ENCODE measurements around the gene TBC1D14. TPM values are rescaled to one million over a fixed set of nuclear protein-coding genes. Genes with fewer than 3 reads are reported as not detected.

Gene TBC1D14
- total and polyA plus RNA-seq, 5 experiments from 2014 or later: 34.8 to 78.2 (median 47.0) TPM

- H3K27ac Mint-ChIP-seq: peak overlapping the region in 9 of 10 donors; percentile 40 to 96 (median 83)
Measured at GRCh38 chr4:6945052-6945409, 35.4 kb downstream of the TBC1D14 start.

DNA sequence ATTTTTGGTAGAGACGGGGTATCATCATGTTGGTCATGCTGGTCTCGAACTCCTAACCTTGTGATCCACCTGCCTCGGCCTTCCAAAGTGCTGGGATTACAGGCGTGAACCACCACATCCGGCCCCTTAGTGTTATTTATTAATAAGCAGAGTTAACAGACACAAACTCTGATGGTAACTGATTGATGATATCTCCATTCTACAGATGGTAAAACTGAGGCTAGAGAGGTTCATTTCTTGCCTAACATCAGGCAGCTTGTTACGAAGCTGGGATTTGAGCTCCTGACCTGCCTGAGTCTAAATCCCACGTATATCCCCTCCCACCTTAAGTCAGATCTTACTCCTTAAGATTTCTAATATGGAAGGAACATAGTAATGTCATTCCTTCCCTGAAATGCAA, 36.9 kb downstream of the TBC1D14 start:
- Mint-ChIP-seq H3K27ac (peak overlapping the region in 4 of 10 donors; percentile 10 to 31 (median 26)), H3K27me3 (no peaks in the 10 kb centered on the region), H3K4me3 (no peak overlapping the region), H3K36me3 (no peaks in the 10 kb centered on the region), H3K4me1 (peaks cover 28 to 76% (median 59%) of the 10 kb centered on the region in 4 donors), H3K9me3 (no peaks in the 10 kb centered on the region)
- no peak for ATAC-seq
- POLR2A ChIA-PET: no interaction called here
- DNase-seq: no peak

More at GRCh38 chr4:6945052-6945409, 35.4 kb downstream of the TBC1D14 start:
- H3K4me3 Mint-ChIP-seq: peak overlapping the region in 3 of 10 donors; percentile 54 to 58 (median 56)
- peaks cover 34 to 79% (median 65%) of the 10 kb centered on the region in 4 donors for H3K4me1 Mint-ChIP-seq
- no peak for ATAC-seq
- peak in 1 of 10 donors; percentile 16 for DNase-seq
- POLR2A ChIA-PET: interaction anchor here (1.1 to 5.0 kb wide), 6 partner anchors 16 to 52 kb away, joined by 3 to 58 read pairs (median 6); partner anchors contain the start of gene TBC1D14
- H3K36me3 Mint-ChIP-seq: no peaks in the 10 kb centered on the region
- H3K27me3 Mint-ChIP-seq: no peaks in the 10 kb centered on the region
- H3K9me3 Mint-ChIP-seq: no peaks in the 10 kb centered on the region

DNA sequence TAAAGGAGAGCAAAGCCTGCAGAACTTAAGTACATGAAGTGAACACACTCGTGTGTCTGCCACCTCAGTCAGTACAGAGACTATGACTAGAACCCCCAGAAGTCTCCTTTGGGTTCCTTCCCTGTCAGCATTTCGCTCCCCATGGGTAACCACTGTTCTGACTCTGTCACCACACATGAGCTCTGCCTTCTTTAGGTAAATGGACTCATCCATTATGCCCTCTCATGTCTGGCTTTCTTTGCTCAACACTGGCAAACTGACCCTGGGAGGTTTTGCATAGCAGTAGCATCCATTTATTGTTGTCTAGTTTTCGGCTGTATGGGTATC, 38.5 kb downstream of the TBC1D14 start:
- Mint-ChIP-seq H3K27ac (peak overlapping the region in 4 of 10 donors; percentile 15 to 76 (median 65)), H3K4me1 (peaks cover 28 to 74% (median 55%) of the 10 kb centered on the region in 4 donors), H3K36me3 (no peaks in the 10 kb centered on the region), H3K4me3 (no peak overlapping the region), H3K9me3 (no peaks in the 10 kb centered on the region), H3K27me3 (no peaks in the 10 kb centered on the region)
- DNase-seq: no peak
- POLR2A ChIA-PET: interaction anchor here (0.6 to 1.8 kb wide), 2 partner anchors 33 to 39 kb away, joined by 3 to 5 read pairs; no protein-coding TSS in a partner anchor
- ATAC-seq: no peak

- DNase-seq (no peak), ATAC-seq (peak in 1 of 2 donors; percentile 33)
- POLR2A ChIA-PET: no interaction called here
- Mint-ChIP-seq H3K27ac (peak overlapping the region in 7 of 10 donors; percentile 26 to 83 (median 39)), H3K4me1 (peaks cover 33 to 72% (median 63%) of the 10 kb centered on the region in 4 donors), H3K4me3 (peak overlapping the region in 9 of 10 donors; percentile 11 to 74 (median 44)), H3K9me3 (no peaks in the 10 kb centered on the region), H3K36me3 (peaks cover 0 to 2% (median 2%) of the 10 kb centered on the region in 3 donors), H3K27me3 (no peaks in the 10 kb centered on the region)
Measured at GRCh38 chr4:6951880-6952381, 42.3 kb downstream of the TBC1D14 start.

DNA sequence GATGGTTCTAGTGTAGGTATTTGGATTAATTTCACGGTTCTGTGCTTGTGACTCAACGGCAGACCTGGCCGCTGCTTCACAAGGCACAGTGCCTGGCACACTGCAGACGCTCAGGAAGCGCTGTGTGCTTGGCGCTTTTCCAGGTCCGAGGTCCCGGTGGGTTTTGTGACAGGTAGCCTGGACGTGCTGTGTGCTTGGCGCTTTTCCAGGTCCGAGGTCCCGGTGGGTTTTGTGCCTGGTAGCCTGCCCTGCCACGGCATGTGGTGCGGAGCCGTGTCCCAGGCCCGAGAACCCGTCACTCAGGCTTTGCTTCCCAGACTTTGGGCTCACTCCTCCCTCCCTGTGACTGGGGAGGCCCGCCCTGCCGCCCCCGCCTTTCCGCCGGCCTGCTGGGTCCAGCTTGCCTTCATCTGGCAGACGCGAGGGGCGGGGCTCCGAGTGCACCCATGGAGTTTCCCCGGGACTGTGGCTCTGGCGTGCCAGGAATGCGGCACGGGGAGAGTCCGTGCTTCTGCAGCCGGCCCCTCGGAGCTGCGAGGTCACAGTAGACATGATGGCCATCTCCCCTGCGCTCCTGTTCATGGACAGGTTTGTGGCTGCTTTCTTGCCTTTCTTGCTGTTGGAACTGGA, 44.2 kb downstream of the TBC1D14 start:
- Mint-ChIP-seq H3K36me3 (peaks cover 0 to 2% (median 2%) of the 10 kb centered on the region in 3 donors), H3K27ac (peak overlapping the region in 2 of 10 donors; percentile 47 to 52), H3K4me3 (no peak overlapping the region), H3K4me1 (peaks cover 35 to 77% (median 65%) of the 10 kb centered on the region in 4 donors), H3K9me3 (no peaks in the 10 kb centered on the region), H3K27me3 (no peaks in the 10 kb centered on the region)
- DNase-seq (no peak), ATAC-seq (no peak)
- POLR2A ChIA-PET: interaction anchor here (1.7 kb wide), 1 partner anchor 12 kb away, joined by 7 read pairs; no protein-coding TSS in a partner anchor

GRCh38 chr4:6955261-6955911, 45.8 kb downstream of the TBC1D14 start:
- no peaks in the 10 kb centered on the region for H3K27me3 Mint-ChIP-seq
- peaks cover 0 to 4% (median 2%) of the 10 kb centered on the region in 3 donors for H3K36me3 Mint-ChIP-seq
- H3K4me3 Mint-ChIP-seq: peak overlapping the region in 3 of 10 donors; percentile 22 to 30 (median 29)
- H3K9me3 Mint-ChIP-seq: no peaks in the 10 kb centered on the region
- ATAC-seq (no peak), DNase-seq (no peak)
- peaks cover 32 to 75% (median 64%) of the 10 kb centered on the region in 4 donors for H3K4me1 Mint-ChIP-seq
- POLR2A ChIA-PET: interaction anchor here (0.6 to 0.7 kb wide), 2 partner anchors 33 to 43 kb away, joined by 3 to 8 read pairs; no protein-coding TSS in a partner anchor
- peak overlapping the region in 5 of 10 donors; percentile 5 to 88 (median 52) for H3K27ac Mint-ChIP-seq

DNA sequence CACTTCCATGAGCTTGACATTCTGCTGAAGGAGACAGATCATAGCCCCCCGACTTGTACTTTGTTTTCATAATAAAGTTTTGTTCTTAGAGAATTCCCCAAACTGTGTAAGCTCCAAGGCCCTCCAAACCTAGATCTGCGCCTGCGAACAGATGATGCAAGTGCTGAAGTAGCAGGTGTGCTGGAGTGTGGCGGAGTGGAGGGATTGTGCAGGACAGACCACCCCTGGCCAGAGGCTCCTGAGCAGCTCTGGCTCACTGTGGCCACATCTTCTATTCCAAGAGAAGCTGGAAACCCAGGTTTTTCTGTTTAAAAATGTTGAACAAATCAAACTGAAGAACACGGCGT, 46.4 kb downstream of the TBC1D14 start:
- peaks cover 0 to 5% (median 2%) of the 10 kb centered on the region in 3 donors for H3K36me3 Mint-ChIP-seq
- no peaks in the 10 kb centered on the region for H3K27me3 Mint-ChIP-seq
- H3K9me3 Mint-ChIP-seq: no peaks in the 10 kb centered on the region
- peaks cover 32 to 72% (median 67%) of the 10 kb centered on the region in 4 donors for H3K4me1 Mint-ChIP-seq
- H3K27ac Mint-ChIP-seq: peak overlapping the region in 2 of 10 donors; percentile 49 to 62
- ATAC-seq: no peak
- POLR2A ChIA-PET: interaction anchor here (0.6 to 0.7 kb wide), 2 partner anchors 44 to 282 kb away, joined by 3 to 4 read pairs; a partner anchor contains a TSS
- peak overlapping the region in 2 of 10 donors; percentile 26 to 29 for H3K4me3 Mint-ChIP-seq
- DNase-seq: no peak

DNA sequence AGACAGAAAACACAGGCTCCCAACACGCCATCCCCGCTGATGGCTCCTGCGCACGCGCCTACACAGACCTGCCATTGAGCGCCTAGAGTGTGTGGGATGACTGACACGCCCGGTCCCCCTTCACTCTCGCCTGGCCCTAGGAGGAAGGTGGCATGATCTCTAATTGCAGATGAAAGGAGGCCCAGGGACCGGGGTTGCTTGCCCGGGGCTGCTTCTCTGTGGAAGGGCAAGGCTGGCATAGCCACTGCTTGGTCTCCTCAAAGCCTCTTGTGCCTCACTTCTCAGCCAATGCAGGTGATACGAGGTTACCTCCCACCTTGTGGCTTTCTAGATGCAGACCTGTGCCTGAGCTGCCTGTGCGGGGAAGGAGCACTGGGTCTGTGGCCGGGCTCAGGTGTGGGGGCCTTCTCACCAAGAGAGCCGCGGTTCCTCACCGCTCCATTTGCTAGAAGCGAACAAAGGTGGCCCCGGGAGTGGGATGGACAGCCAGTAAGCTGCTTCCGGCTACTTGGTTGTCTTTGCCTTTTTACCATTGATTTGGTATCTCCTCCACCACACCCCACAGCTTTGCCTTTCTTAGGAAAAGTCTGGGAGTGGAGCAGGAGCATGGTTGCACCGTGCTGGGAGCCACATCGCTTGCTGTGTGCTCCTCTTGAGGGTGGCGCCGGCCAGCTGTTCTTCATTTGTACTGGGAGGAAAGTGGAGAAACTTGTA, 47.0 kb downstream of the TBC1D14 start:
- H3K9me3 Mint-ChIP-seq: no peaks in the 10 kb centered on the region
- DNase-seq (no peak), ATAC-seq (no peak)
- peaks cover 32 to 72% (median 68%) of the 10 kb centered on the region in 4 donors for H3K4me1 Mint-ChIP-seq
- H3K36me3 Mint-ChIP-seq: peaks cover 0 to 10% (median 2%) of the 10 kb centered on the region in 3 donors
- peak overlapping the region in 5 of 10 donors; percentile 24 to 37 (median 33) for H3K4me3 Mint-ChIP-seq
- POLR2A ChIA-PET: interaction anchor here (0.6 to 0.7 kb wide), 2 partner anchors 44 to 283 kb away, joined by 3 to 4 read pairs; a partner anchor contains a TSS
- H3K27me3 Mint-ChIP-seq: no peaks in the 10 kb centered on the region
- H3K27ac Mint-ChIP-seq: peak overlapping the region in 8 of 10 donors; percentile 5 to 70 (median 46)

- POLR2A ChIA-PET: no interaction called here
- peaks cover 0 to 11% (median 2%) of the 10 kb centered on the region in 3 donors for H3K36me3 Mint-ChIP-seq
- peak overlapping the region in 9 of 10 donors; percentile 19 to 87 (median 61) for H3K27ac Mint-ChIP-seq
Measured at GRCh38 chr4:6957148-6957520, 47.5 kb downstream of the TBC1D14 start.

GRCh38 chr4:6957994-6958393, 48.4 kb downstream of the TBC1D14 start:
- Mint-ChIP-seq H3K4me1 (peaks cover 32 to 74% (median 70%) of the 10 kb centered on the region in 4 donors), H3K9me3 (no peaks in the 10 kb centered on the region), H3K27me3 (no peaks in the 10 kb centered on the region), H3K27ac (peak overlapping the region in 4 of 10 donors; percentile 5 to 60 (median 32)), H3K4me3 (no peak overlapping the region), H3K36me3 (peaks cover 0 to 11% (median 2%) of the 10 kb centered on the region in 3 donors)
- no peak for ATAC-seq
- no peak for DNase-seq
- POLR2A ChIA-PET: no interaction called here

More at GRCh38 chr4:6957148-6957520, 47.5 kb downstream of the TBC1D14 start:
- Mint-ChIP-seq H3K27me3 (no peaks in the 10 kb centered on the region), H3K4me3 (peak overlapping the region in 7 of 10 donors; percentile 2 to 37 (median 33)), H3K4me1 (peaks cover 33 to 72% (median 68%) of the 10 kb centered on the region in 4 donors), H3K9me3 (no peaks in the 10 kb centered on the region)
- ATAC-seq (no peak), DNase-seq (no peak)

- H3K27me3 Mint-ChIP-seq: no peaks in the 10 kb centered on the region
- peak overlapping the region in 2 of 10 donors; percentile 20 to 40 for H3K27ac Mint-ChIP-seq
- ATAC-seq: no peak
- H3K9me3 Mint-ChIP-seq: no peaks in the 10 kb centered on the region
- H3K36me3 Mint-ChIP-seq: peaks cover 0 to 11% (median 2%) of the 10 kb centered on the region in 3 donors
- DNase-seq: no peak
- H3K4me3 Mint-ChIP-seq: no peak overlapping the region
- peaks cover 34 to 81% (median 76%) of the 10 kb centered on the region in 4 donors for H3K4me1 Mint-ChIP-seq
- POLR2A ChIA-PET: no interaction called here
Measured at GRCh38 chr4:6959261-6959660, 49.6 kb downstream of the TBC1D14 start.

DNA sequence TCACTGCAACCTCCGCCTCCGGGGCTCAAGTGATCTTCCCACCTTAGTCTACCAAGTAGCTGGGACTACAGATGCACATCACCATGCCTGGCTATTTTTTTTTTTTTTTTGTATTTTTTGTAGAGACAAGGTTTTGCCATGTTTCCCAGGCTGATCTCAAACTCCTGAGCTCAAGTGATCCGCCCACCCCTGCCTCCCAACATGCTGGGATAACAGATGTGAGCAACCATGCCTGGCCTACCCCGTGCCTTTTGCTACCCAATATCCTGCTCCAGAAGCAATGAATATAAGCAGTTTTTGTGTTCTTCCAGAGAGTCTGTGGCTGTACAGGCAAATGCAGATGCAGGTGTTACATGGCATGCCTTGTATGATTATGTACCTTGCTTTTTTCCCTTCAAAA, 50.5 kb downstream of the TBC1D14 start:
- peaks cover 29 to 79% (median 76%) of the 10 kb centered on the region in 4 donors for H3K4me1 Mint-ChIP-seq
- no peaks in the 10 kb centered on the region for H3K27me3 Mint-ChIP-seq

More for the DNA sequence above, 50.5 kb downstream of the TBC1D14 start:
- POLR2A ChIA-PET: no interaction called here
- peaks cover 0 to 9% (median 2%) of the 10 kb centered on the region in 3 donors for H3K36me3 Mint-ChIP-seq
- DNase-seq: no peak
- ATAC-seq: no peak
- H3K9me3 Mint-ChIP-seq: no peaks in the 10 kb centered on the region
- no peak overlapping the region for H3K27ac Mint-ChIP-seq
- H3K4me3 Mint-ChIP-seq: no peak overlapping the region

Data from naive thymus-derived CD8-positive, alpha-beta T cell (primary cell).